Epidermal melanocyte (primary cell): ENCODE data around the gene FRZB.

Source experiments
- DNase-seq: peaks from one replicate; pipeline ENCODE4 v3.0.0; 2011; ENCODE audit warnings: low spot score; ENCODE audit not compliant: insufficient read length

Gene FRZB

GRCh38 chr2:182845794-182846417, 20.5 kb downstream of the FRZB start:
- no peak for DNase-seq

- DNase-seq = no peak
Observed at GRCh38 chr2:182836451-182836850, 30.0 kb downstream of the FRZB start.

DNA sequence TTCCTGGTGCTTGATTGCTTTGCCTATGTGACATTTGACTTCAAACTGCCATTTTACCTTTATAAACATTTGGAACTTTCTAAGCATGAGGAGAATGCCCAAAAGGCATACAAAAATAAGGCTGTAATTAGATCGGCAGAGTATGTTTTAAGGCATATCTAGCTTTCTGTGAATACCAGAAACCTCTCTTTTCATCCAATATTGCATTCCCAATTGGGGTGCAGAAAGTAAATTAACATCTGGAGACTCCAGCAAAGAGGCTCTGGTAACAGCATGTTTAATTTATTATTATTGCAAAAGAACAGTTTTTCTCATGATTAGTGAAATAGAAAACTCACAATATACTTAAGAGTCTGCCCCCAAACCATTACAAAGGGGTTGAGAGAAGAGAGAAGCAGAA, 32.1 kb downstream of the FRZB start:
- no peak for DNase-seq

GRCh38 chr2:182833084-182833854, 33.2 kb downstream of the FRZB start:
- no peak for DNase-seq

GRCh38 chr2:182831921-182832320, 34.5 kb downstream of the FRZB start:
- no peak for DNase-seq

DNA sequence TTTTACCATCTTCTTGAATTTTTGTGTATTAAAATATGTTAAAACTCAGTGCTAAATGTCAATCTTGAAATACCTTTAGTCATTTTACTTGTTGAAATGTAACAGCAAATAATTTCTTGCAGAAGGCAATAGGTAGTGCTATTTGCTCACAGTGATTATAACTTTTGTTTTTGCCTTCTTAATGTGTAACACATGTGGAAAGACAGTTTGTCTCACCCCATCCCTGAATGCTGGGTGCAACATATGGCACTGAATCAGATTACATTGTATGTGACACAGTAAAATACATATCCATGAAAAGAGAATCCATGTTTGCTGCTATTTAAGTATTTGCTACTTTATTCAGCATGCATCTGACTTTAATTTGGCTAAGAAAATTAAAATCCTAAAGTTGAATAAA, 35.3 kb downstream of the FRZB start:
- DNase-seq = no peak

DNA sequence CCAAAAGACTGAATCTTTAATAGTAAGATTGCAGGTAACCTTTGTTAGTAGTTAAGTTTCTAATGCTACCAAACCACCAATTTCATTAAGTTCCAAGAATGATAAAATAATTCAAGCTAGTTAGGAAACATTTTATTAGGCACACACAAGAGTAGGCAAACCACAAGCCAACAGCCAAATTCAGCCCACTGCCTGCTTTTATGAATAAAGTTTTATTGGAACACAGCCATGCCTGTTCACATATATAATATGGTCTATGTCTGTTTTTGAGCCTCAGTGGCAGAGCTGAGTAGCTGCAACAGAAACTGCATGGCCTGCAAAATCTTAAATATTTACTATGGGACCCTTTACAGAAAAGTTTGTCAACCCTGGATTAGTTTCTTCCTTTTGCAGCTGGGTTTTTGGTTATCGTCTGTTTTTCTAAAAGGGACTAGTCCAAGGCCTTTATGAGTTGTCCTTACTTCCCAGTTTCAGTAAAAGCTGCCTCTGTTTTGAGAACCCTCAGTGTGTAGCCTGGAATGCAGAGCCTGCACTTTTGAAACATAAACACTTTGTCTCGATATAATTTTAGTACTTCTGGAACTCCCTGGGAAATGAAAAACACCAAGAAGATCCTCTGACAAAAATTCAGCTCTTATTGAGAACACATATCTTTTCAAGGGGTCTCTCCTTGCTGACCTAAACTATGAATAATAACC, 39.1 kb downstream of the FRZB start:
- no peak for DNase-seq

- DNase-seq = no peak
Observed at GRCh38 chr2:182826496-182826895, 39.9 kb downstream of the FRZB start.

DNA sequence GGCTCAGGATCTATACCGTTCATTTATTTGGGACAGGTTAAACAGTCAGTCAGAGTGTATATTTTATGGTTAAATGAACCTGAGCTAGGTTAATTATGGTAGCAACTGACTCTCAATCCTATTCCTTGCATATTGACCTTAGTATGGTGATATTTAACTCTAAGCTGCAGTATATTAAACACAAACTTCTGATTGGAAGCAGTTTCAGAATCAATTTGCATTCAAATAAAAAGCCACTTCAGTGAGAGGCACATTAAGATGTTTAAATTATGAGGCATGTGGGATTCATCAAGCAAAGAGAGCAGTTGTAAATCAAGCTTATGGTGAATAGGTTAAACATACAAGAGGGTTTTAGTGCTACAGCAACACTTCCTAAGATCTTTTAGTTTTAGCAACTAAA, 40.4 kb downstream of the FRZB start:
- DNase-seq = no peak

DNA sequence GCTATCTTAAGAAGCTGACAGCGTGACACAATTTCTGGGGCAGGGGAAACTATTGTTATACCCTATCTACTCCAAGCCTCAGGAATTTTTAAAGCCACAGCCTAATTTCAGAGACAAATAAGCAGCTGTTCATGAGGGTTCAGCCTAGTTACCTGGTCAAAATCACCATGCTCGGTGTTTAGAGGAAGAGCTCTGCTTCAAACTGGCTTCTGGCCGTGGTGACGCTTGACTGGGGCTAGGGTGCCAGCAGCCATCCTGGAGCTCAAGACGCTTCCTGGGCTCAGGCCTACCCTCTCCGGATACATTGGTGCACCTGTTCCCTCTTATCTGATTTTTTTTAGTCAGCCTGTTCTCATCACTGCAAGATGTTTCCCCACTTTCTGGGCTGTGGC, 41.7 kb downstream of the FRZB start:
- DNase-seq = no peak

- no peak for DNase-seq
Observed at GRCh38 chr2:182824056-182824766, 42.2 kb downstream of the FRZB start.

DNA sequence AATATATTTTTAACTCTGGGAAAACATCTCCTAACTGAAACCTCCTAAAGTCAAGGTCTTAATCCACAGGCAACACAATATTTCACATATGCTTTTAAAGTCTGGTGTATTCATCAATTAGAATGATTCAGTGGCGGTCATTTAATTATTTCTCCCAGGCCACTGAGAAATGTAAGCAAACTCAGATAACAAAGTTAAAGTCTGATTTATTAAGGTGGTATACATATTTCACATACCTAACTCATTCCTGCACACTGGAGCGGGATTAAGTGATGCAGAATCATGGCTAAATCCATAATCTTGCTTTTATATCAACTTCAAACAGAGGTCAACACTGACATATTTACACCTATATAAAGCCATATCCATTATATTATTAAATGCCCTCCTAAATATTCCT, 43.7 kb downstream of the FRZB start:
- DNase-seq = no peak

DNA sequence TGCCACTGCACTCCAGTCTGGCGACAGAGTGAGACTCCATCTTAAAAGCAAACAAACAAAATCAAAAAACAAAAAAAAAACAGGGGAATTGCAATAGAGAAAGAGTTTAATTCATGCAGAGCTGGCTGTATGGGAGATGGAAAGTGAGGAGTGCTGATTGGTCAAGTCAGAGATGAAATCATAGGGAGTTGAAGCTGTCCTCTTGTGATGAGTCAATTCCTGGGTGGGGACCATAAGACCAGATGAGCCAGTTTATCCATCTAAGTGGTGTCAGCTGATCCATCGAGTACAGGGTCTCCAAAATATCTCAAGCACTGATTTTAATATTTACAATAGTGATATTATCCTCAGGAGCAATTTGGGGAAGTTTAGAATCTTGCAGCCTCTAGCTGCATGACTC, 45.3 kb downstream of the FRZB start:
- DNase-seq = no peak

DNA sequence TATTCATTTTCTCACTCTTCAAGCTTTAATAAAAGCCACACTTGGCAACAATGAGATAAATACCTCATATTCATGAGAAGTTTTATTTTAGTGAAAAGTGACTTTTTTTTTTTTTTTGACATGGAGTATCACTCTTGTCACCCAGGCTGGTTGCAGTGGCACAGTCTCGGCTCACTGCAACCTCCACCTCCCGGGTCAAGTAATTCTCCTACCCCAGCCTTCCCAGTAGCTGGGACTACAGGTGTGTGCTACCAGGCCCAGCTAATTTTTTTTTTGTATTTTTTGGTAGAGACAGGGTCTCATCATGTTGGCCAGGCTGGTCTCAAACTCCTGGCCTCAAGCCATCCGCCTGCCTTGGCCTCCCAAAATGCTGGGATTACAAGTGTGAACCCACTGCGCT, 47.0 kb downstream of the FRZB start:
- no peak for DNase-seq

DNA sequence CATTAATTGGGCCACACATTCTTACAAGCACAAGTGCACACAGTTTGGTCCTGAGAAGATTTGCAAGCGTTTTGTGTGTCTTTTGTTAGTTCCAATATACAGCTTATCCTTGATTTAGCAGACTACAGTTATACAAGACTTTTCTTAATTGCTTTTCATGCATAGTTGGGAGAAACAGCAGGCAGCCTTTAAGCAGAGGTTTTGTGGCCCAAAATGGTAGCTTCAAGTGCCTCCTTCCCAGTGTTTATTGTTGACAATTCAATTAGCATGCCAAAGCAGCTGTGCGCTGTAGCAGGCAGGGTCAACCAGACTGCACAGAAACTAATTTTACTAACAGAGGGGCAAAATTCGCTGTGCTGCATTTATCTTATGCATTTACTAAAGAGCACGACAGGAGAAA, 47.5 kb downstream of the FRZB start:
- no peak for DNase-seq

DNA sequence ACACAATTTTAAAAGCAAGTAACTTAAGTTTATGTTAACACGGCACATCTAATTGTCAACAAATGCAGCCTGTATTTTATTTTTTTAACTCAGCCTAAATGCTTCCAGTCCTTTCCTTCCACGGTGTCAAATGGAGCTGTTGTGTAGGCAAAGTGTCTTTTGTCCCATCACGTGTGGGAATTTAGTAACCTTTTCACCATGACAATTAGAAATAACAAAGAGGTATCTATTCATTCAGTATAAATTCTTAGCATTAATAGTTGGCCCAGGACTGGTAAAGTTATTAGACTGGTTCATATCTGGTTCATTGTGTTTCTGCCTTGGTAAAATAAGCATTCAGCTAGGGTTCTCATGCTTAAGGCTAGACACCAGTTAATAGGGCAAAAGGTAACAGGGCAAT, 47.9 kb downstream of the FRZB start:
- no peak for DNase-seq

DNA sequence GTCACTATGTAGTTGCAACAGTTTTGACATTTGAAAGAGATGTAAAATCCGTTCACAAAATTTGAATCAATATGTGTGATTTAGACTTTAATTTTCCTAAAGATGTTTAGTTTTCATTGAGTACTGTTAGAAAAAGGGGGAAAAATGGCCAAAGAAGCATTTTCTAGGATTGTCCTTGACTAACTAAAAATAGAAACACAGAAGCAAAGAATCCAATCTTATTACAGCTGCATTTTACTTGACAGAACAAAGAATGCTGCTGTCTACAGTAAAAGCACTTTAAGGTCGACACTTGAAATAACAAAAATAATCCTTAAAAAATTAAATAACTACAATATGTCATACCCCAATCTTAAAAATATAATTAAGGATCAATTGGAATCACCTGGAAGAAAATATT, 48.9 kb downstream of the FRZB start:
- DNase-seq = no peak

- DNase-seq = no peak
Observed at GRCh38 chr2:182816866-182817265, 49.6 kb downstream of the FRZB start.

- DNase-seq = no peak
Observed at GRCh38 chr2:182814804-182815203, 51.6 kb downstream of the FRZB start.

- DNase-seq = no peak
Observed at GRCh38 chr2:182814380-182814779, 52.1 kb downstream of the FRZB start.

- DNase-seq = no peak
Observed at GRCh38 chr2:182810087-182810486, 56.4 kb downstream of the FRZB start.

- no peak for DNase-seq
Observed at GRCh38 chr2:182807319-182807718, 59.1 kb downstream of the FRZB start.
